HepG2 (cell line): ENCODE results near the gene ACTN4. TPM values are rescaled to one million over a fixed set of nuclear protein-coding genes. Genes with fewer than 3 reads are reported as not detected.

Experiments used
- KDM2A ChIP-seq: sonication (generic); formaldehyde crosslinking; IDR thresholded peaks from 2 replicates; pipeline ENCODE4 v1.4.0; 2020; ENCODE audit warnings: low read depth, missing genetic modification reagents, borderline replicate concordance
- NR2F2 ChIP-seq: IDR thresholded peaks from 2 replicates; pipeline ENCODE4 v1.6.1; 2012; ENCODE audit warnings: low read depth, inconsistent platforms, borderline replicate concordance
- SOX6 ChIP-seq, 2 experiments: fragments of 450-650 bp in 1 of 2; sonication (generic) in 1 of 2; formaldehyde crosslinking in 1 of 2; IDR thresholded peaks; 2 replicates each; pipeline versions ENCODE4 v1.4.0 to v1.6.1; 2017 to 2020; ENCODE audit warnings: antibody characterized with exemption in 1 of 2, mild to moderate bottlenecking in 1 of 2, missing genetic modification reagents in 1 of 2
- SSRP1 ChIP-seq: IDR thresholded peaks from 2 replicates; pipeline ENCODE4 v1.6.1; 2016; ENCODE audit warnings: control low read depth
- ZC3H13 ChIP-seq: sonication (generic); formaldehyde crosslinking; IDR thresholded peaks from 2 replicates; pipeline ENCODE4 v1.8.1; 2023; ENCODE audit warnings: mild to moderate bottlenecking, missing genetic modification reagents, moderate library complexity
- ZNF557 ChIP-seq: sonication (generic); formaldehyde crosslinking; IDR thresholded peaks from 2 replicates; pipeline ENCODE4 v1.4.0; 2020; ENCODE audit warnings: missing genetic modification reagents
- ZNF709 ChIP-seq: sonication (generic); formaldehyde crosslinking; IDR thresholded peaks from 2 replicates; pipeline ENCODE4 v1.5.0; 2020; ENCODE audit warnings: mild to moderate bottlenecking, missing genetic modification reagents
- polyA plus RNA-seq, 8 experiments: library from polyadenylated mRNA; depleted of rRNA in 3 of 8; stranded (reverse) in 7 of 8; unstranded in 1 of 8; fragments of >200 nt; fragmentation: Illumina TruSeq in 4 of 8; extraction: Trizol in 4 of 8; gene quantifications; 2 replicates each; pipeline versions ENCODE4 v1.2.1 to v1.2.3, GENCODE V29; 2011 to 2016; ENCODE audit warnings: low read depth in 4 of 8, missing spikeins in 1 of 8, mixed read lengths in 1 of 8; ENCODE audit not compliant: insufficient read depth in 1 of 8
- total RNA-seq, 5 experiments: library from RNA; depleted of rRNA; stranded (reverse); fragments of >200 nt; fragmentation: Illumina TruSeq; extraction: Trizol; gene quantifications; 2 replicates each; pipeline ENCODE4 v1.2.3, GENCODE V29; 2016; ENCODE audit warnings: low read depth in 1 of 5
- TF ChIP-seq, protein P1 (sequence below): sonication (generic); formaldehyde crosslinking; IDR thresholded peaks from 2 replicates; pipeline ENCODE4 v1.4.0; 2020; ENCODE audit warnings: missing genetic modification reagents
- TF ChIP-seq, protein P2 (sequence below): sonication (generic); formaldehyde crosslinking; IDR thresholded peaks from 2 replicates; pipeline ENCODE4 v1.4.0; 2020; ENCODE audit warnings: missing genetic modification reagents, borderline replicate concordance
- TF ChIP-seq, protein P3 (sequence below): sonication (generic); formaldehyde crosslinking; IDR thresholded peaks from 2 replicates; pipeline ENCODE4 v1.8.1; 2023; ENCODE audit warnings: mild to moderate bottlenecking, moderate library complexity, missing genetic modification reagents
- TF ChIP-seq, protein P4 (sequence below), 2 experiments: IDR thresholded peaks; 2 replicates each; pipeline ENCODE4 v1.6.1; 2011 to 2012; ENCODE audit warnings: low read length in 2 of 2, borderline replicate concordance in 1 of 2, low read depth in 1 of 2, mild to moderate bottlenecking in 1 of 2, moderate library complexity in 1 of 2
- TF ChIP-seq, protein P5 (sequence below): sonication (generic); formaldehyde crosslinking; conservative IDR thresholded peaks from 2 replicates; pipeline ENCODE4 v1.4.0; 2020; ENCODE audit warnings: mild to moderate bottlenecking, missing genetic modification reagents, moderate library complexity

ACTN4 gene
- total and polyA plus RNA-seq, 2 of the 13 experiments (the other 11 are each of a cell fraction or from before 2014, with no cell fraction given): 171 to 192 TPM

DNA sequence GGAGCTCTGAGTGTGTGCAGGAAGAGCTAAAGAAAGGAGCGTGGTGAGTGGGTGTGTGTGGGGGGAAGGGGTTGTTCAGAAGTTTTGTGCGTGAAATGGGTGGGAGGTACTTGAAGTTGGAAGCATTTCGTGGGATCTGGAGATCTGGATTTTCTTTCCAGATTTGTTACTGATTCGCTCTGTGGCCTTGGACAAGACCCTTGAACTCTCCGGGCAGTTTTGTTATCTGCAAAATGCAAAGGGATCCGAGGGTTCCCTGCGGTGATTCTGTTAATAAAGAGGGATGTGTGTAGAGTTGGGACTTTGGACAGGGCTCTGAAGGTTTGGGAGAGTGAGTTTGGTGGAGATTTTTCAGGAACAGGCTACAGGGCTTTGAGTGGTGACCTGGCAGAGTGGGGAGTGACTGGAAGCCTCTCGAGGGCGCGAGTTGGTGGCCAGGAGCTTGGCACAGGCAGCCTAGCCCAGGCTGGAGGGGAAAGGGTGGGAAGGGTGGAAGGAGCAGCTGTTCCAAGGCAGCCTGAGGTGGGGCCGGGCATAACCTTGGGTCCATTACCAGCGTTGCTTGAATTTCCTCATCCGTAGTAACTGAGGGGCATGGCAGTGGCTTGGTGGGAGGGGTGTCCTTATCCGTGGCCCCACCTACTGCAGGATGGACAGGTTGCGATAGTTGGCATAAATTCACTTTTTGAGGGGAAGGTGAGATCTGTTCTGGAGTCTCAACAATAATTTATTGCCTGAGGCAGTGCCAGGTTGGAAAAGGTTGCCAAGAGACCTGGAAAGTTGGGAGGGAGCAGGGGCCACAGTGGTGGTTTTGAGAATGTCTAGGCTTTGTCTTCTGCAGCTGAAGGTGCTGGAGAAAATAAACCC, 2.1 kb downstream of the ACTN4 start (continued):
- TF ChIP-seq, protein P1, sequence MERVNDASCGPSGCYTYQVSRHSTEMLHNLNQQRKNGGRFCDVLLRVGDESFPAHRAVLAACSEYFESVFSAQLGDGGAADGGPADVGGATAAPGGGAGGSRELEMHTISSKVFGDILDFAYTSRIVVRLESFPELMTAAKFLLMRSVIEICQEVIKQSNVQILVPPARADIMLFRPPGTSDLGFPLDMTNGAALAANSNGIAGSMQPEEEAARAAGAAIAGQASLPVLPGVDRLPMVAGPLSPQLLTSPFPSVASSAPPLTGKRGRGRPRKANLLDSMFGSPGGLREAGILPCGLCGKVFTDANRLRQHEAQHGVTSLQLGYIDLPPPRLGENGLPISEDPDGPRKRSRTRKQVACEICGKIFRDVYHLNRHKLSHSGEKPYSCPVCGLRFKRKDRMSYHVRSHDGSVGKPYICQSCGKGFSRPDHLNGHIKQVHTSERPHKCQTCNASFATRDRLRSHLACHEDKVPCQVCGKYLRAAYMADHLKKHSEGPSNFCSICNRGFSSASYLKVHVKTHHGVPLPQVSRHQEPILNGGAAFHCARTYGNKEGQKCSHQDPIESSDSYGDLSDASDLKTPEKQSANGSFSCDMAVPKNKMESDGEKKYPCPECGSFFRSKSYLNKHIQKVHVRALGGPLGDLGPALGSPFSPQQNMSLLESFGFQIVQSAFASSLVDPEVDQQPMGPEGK (CRISPR knock-in tag): peak; percentile 74
- TF ChIP-seq SSRP1 (CRISPR knock-in tag) (no peak), KDM2A (CRISPR knock-in tag) (no peak), ZNF709 (CRISPR knock-in tag) (0 out of 2 replicates have a peak, but pooled peaks have one; percentile 57), NR2F2 (peak; percentile 65; the same call in 1 of the 2 replicates), ZC3H13 (CRISPR knock-in tag) (peak; percentile 60; the same call in 1 of the 2 replicates), ZNF557 (no peak), SOX6 (IDR thresholded peaks at IDR 0.05) (no peak), SOX6 (CRISPR knock-in tag; IDR thresholded peaks at IDR 0.05) (peak; percentile 64; the same call in 1 of the 2 replicates)
- TF ChIP-seq, protein P2, sequence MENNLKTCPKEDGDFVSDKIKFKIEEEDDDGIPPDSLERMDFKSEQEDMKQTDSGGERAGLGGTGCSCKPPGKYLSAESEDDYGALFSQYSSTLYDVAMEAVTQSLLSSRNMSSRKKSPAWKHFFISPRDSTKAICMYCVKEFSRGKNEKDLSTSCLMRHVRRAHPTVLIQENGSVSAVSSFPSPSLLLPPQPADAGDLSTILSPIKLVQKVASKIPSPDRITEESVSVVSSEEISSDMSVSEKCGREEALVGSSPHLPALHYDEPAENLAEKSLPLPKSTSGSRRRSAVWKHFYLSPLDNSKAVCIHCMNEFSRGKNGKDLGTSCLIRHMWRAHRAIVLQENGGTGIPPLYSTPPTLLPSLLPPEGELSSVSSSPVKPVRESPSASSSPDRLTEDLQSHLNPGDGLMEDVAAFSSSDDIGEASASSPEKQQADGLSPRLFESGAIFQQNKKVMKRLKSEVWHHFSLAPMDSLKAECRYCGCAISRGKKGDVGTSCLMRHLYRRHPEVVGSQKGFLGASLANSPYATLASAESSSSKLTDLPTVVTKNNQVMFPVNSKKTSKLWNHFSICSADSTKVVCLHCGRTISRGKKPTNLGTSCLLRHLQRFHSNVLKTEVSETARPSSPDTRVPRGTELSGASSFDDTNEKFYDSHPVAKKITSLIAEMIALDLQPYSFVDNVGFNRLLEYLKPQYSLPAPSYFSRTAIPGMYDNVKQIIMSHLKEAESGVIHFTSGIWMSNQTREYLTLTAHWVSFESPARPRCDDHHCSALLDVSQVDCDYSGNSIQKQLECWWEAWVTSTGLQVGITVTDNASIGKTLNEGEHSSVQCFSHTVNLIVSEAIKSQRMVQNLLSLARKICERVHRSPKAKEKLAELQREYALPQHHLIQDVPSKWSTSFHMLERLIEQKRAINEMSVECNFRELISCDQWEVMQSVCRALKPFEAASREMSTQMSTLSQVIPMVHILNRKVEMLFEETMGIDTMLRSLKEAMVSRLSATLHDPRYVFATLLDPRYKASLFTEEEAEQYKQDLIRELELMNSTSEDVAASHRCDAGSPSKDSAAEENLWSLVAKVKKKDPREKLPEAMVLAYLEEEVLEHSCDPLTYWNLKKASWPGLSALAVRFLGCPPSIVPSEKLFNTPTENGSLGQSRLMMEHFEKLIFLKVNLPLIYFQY (CRISPR knock-in tag): 0 out of 2 replicates have a peak, but pooled peaks have one; percentile 14
- TF ChIP-seq, protein P3, sequence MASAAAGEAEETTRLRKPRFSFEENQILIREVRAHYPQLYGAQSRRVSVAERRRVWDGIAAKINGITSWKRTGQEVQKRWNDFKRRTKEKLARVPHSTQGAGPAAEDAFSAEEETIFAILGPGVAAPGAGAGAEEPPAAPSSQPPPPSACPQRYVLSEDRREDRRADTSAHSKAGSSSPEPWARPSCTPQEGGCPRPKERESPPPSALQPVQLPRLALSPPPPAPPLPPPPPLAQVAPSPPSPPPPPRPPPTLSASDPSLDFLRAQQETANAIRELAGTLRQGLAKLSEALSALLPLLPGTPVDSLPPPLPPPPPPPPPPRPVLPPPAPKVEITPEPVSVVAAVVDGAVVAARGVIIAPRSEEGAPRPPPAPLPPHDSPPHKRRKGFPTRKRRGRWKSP (CRISPR knock-in tag): peak; percentile 33; the same call in 1 of the 2 replicates
- TF ChIP-seq, protein P4, sequence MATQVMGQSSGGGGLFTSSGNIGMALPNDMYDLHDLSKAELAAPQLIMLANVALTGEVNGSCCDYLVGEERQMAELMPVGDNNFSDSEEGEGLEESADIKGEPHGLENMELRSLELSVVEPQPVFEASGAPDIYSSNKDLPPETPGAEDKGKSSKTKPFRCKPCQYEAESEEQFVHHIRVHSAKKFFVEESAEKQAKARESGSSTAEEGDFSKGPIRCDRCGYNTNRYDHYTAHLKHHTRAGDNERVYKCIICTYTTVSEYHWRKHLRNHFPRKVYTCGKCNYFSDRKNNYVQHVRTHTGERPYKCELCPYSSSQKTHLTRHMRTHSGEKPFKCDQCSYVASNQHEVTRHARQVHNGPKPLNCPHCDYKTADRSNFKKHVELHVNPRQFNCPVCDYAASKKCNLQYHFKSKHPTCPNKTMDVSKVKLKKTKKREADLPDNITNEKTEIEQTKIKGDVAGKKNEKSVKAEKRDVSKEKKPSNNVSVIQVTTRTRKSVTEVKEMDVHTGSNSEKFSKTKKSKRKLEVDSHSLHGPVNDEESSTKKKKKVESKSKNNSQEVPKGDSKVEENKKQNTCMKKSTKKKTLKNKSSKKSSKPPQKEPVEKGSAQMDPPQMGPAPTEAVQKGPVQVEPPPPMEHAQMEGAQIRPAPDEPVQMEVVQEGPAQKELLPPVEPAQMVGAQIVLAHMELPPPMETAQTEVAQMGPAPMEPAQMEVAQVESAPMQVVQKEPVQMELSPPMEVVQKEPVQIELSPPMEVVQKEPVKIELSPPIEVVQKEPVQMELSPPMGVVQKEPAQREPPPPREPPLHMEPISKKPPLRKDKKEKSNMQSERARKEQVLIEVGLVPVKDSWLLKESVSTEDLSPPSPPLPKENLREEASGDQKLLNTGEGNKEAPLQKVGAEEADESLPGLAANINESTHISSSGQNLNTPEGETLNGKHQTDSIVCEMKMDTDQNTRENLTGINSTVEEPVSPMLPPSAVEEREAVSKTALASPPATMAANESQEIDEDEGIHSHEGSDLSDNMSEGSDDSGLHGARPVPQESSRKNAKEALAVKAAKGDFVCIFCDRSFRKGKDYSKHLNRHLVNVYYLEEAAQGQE (IDR thresholded peaks at IDR 0.05; ENCODE audit: borderline replicate concordance in 1 of 2, low read depth in 1 of 2, low read length in 2 of 2): peak in 1 of 2 experiments; percentile 45; a peak in 1 of 4 replicates
- TF ChIP-seq, protein P5, sequence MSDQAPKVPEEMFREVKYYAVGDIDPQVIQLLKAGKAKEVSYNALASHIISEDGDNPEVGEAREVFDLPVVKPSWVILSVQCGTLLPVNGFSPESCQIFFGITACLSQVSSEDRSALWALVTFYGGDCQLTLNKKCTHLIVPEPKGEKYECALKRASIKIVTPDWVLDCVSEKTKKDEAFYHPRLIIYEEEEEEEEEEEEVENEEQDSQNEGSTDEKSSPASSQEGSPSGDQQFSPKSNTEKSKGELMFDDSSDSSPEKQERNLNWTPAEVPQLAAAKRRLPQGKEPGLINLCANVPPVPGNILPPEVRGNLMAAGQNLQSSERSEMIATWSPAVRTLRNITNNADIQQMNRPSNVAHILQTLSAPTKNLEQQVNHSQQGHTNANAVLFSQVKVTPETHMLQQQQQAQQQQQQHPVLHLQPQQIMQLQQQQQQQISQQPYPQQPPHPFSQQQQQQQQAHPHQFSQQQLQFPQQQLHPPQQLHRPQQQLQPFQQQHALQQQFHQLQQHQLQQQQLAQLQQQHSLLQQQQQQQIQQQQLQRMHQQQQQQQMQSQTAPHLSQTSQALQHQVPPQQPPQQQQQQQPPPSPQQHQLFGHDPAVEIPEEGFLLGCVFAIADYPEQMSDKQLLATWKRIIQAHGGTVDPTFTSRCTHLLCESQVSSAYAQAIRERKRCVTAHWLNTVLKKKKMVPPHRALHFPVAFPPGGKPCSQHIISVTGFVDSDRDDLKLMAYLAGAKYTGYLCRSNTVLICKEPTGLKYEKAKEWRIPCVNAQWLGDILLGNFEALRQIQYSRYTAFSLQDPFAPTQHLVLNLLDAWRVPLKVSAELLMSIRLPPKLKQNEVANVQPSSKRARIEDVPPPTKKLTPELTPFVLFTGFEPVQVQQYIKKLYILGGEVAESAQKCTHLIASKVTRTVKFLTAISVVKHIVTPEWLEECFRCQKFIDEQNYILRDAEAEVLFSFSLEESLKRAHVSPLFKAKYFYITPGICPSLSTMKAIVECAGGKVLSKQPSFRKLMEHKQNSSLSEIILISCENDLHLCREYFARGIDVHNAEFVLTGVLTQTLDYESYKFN (CRISPR knock-in tag): peak; percentile 88
